GM12878 (cell line): ENCODE results near the gene CRB1. TPM values are rescaled to one million over a fixed set of nuclear protein-coding genes. Genes with fewer than 3 reads are reported as not detected.

ENCODE experiments used
- ATAC-seq: fragments of 200-7000 bp; cut with Tn5 transposase; 3 replicates; pipeline ENCODE4 v1.9.1; 2020; ENCODE audit warnings: mild to moderate bottlenecking, moderate library complexity
- BruUV-seq: library from RNA; stranded (reverse); fragments of 400-500 nt; replicated peaks from 2 replicates; lab custom pipeline; 2021; lab: Mats Ljungman, UMichigan
- CTCF ChIA-PET: fragments of 300-600 bp; sonication (Branson Sonifier 250); formaldehyde crosslinking; extraction: SDS; loops from one replicate; lab custom pipeline; 2021; ENCODE audit warnings: inconsistent platforms; lab: Yijun Ruan, JAX
- POLR2A ChIA-PET: fragments of 350-600 bp; formaldehyde crosslinking; extraction: SDS; loops from one replicate; lab custom pipeline; 2021; ENCODE audit warnings: inconsistent platforms; lab: Charles Lee
- RAD21 ChIA-PET: fragments of 300-600 bp; sonication (Branson Sonifier 250); formaldehyde crosslinking; loops from one replicate; lab custom pipeline; 2023; ENCODE audit warnings: antibody characterized with exemption; ENCODE audit not compliant: unreplicated experiment; lab: Charles Lee
- SMC1A ChIA-PET: fragments of 300-600 bp; sonication (Branson Sonifier 250); formaldehyde crosslinking; loops from one replicate; lab custom pipeline; 2023; ENCODE audit not compliant: unreplicated experiment, uncharacterized antibody; lab: Charles Lee
- DNase-seq: peaks from one replicate; pipeline ENCODE4 v3.0.0-alpha.2; 2011; ENCODE audit warnings: low read depth, low spot score
- FAIRE-seq: peaks from 3 replicates; lab custom pipeline; 2011; peaks lifted over from hg19 to GRCh38; lab: Jason Lieb, UNC
- H2AFZ ChIP-seq: 2 replicates; pipeline ENCODE4 v1.6.0; 2011; ENCODE audit warnings: low read depth, low read length, control low read depth; ENCODE audit not compliant: control insufficient read depth
- H3K27ac ChIP-seq: 2 replicates; pipeline ENCODE4 v1.5.1; 2011; ENCODE audit warnings: control low read depth; ENCODE audit not compliant: control insufficient read depth, insufficient read depth
- H3K27me3 ChIP-seq, 2 experiments: replicated peaks in 1 of 2; 2 replicates each; pipeline versions ENCODE4 v1.6.0 to v1.6.1; 2011; ENCODE audit warnings: low read length in 1 of 2; ENCODE audit not compliant: control insufficient read depth in 2 of 2, insufficient read depth in 2 of 2
- H3K36me3 ChIP-seq, 2 experiments: 2 replicates each; pipeline ENCODE4 v1.5.1; 2011; ENCODE audit warnings: low read length in 1 of 2; ENCODE audit not compliant: control insufficient read depth in 2 of 2, insufficient read depth in 2 of 2
- H3K4me1 ChIP-seq: 2 replicates; pipeline ENCODE4 v1.6.1; 2011; ENCODE audit warnings: mild to moderate bottlenecking, low read length, moderate library complexity, mixed read lengths; ENCODE audit not compliant: control insufficient read depth, insufficient read depth
- H3K4me2 ChIP-seq: 2 replicates; pipeline ENCODE4 v1.6.0; 2011; ENCODE audit warnings: control low read depth; ENCODE audit not compliant: control insufficient read depth, insufficient read depth
- H3K4me3 ChIP-seq: fragments of 200-600 bp; sonication (generic); 2 replicates; pipeline ENCODE4 v1.5.1; 2016
- H3K79me2 ChIP-seq: 2 replicates; pipeline ENCODE4 v1.6.0; 2011; ENCODE audit warnings: low read length; ENCODE audit not compliant: control insufficient read depth, insufficient read depth
- H3K9ac ChIP-seq: 2 replicates; pipeline ENCODE4 v1.8.0; 2011; ENCODE audit warnings: low read length, control low read depth, mixed read lengths; ENCODE audit not compliant: control insufficient read depth, insufficient read depth
- H3K9me3 ChIP-seq: replicated peaks from 3 replicates; pipeline ENCODE4 v1.5.1; 2011; ENCODE audit warnings: mild to moderate bottlenecking, low read length; ENCODE audit not compliant: control insufficient read depth, insufficient read depth
- H4K20me1 ChIP-seq: 2 replicates; pipeline ENCODE4 v1.6.0; 2011; ENCODE audit not compliant: control insufficient read depth, insufficient read depth
- ATF2 ChIP-seq: IDR thresholded peaks from 2 replicates; pipeline ENCODE4 v1.6.1; 2012; ENCODE audit warnings: low read length, inconsistent platforms
- BCLAF1 ChIP-seq: fragments of 450-650 bp; IDR thresholded peaks from 2 replicates; pipeline ENCODE4 v1.6.1; 2017; ENCODE audit warnings: antibody characterized with exemption, mild to moderate bottlenecking, moderate library complexity
- HSF1 ChIP-seq: fragments of 150-350 bp; IDR thresholded peaks from 2 replicates; pipeline ENCODE4 v1.6.1; 2014; ENCODE audit warnings: mild to moderate bottlenecking, low read depth, low read length
- STAT1 ChIP-seq: fragments of 450-650 bp; conservative IDR thresholded peaks from 2 replicates; pipeline ENCODE4 v1.6.1; 2014; ENCODE audit warnings: antibody characterized with exemption, mild to moderate bottlenecking
- WGBS: methylation state at CpG from one replicate; pipeline ENCODE4 v1.1.6; 2016; ENCODE audit warnings: low lambda C conversion rate; ENCODE audit not compliant: insufficient replicate concordance, insufficient coverage; ENCODE audit errors: missing lambda C conversion rate; 5-methylcytosine and 5-hydroxymethylcytosine counted together
- in situ Hi-C: fragments of 300-500 bp; cut with MboI; formaldehyde crosslinking; loops from 9 replicates; pipeline ENCODE4 v1.14.3; 2018; ENCODE audit warnings: mixed read lengths
- intact Hi-C: fragments of 100-400 bp; cut with micrococcal nuclease; formaldehyde crosslinking; loops from one replicate; pipeline ENCODE4 v1.14.2; 2022; ENCODE audit not compliant: unreplicated experiment
- polyA plus RNA-seq, 11 experiments: library from polyadenylated mRNA; depleted of rRNA in 4 of 11; unstranded in 6 of 11; stranded (reverse) in 5 of 11; fragments of >200 nt; fragmentation: Nextera tagmentation in 4 of 11; fragmentation: Illumina TruSeq in 1 of 11; extraction: Ambion mirVana in 4 of 11; extraction: Trizol in 1 of 11; gene quantifications; 1 replicate in 1 of 11; 2 replicates in 10 of 11; pipeline versions ENCODE4 v1.2.1 to v1.2.3, GENCODE V29; 2011 to 2016; ENCODE audit warnings: inconsistent platforms in 2 of 11, missing spikeins in 2 of 11, low read depth in 1 of 11
- total RNA-seq, 4 experiments: library from RNA; depleted of rRNA in 3 of 4; stranded (reverse); fragments of >200 nt in 3 of 4; fragmentation: Illumina TruSeq in 1 of 4; extraction: Trizol in 1 of 4; gene quantifications; 2 replicates each; pipeline versions ENCODE4 v1.2.1 to v1.2.3, GENCODE V29; 2013 to 2021

Gene CRB1
- total and polyA plus RNA-seq, 10 of the 15 experiments (the other 5 are each of a cell fraction or from before 2014, with no cell fraction given) = 0.06 to 0.10 (median 0.06) TPM; not detected in 7

- no peak for TF ChIP-seq HSF1
Measured at GRCh38 chr1:197302775-197303174, 34.7 kb downstream of the CRB1 start (continued).

GRCh38 chr1:197303463-197303862 is 35.4 kb downstream of the CRB1 start:
- no peak for ATAC-seq
- no peaks in the 10 kb centered on the region for H3K9me3 ChIP-seq
- no peaks in the 10 kb centered on the region for H3K36me3 ChIP-seq
- no peaks in the 10 kb centered on the region for H3K79me2 ChIP-seq
- RAD21 ChIA-PET = no interaction called here
- WGBS = 0% methylated on average over 1 of the region's 1 CpG
- H3K4me1 ChIP-seq = no peaks in the 10 kb centered on the region
- POLR2A ChIA-PET = interaction anchor here (0.6 kb wide), 1 partner anchor 233 kb away, joined by 5 read pairs; no protein-coding TSS in a partner anchor
- DNase-seq = no peak
- H3K27me3 ChIP-seq = no peaks in the 10 kb centered on the region
- H2AFZ ChIP-seq = no peak overlapping the region
- H3K4me2 ChIP-seq = no peak overlapping the region
- no peak for FAIRE-seq
- H3K9ac ChIP-seq = no peak overlapping the region
- H4K20me1 ChIP-seq = no peaks in the 10 kb centered on the region
- SMC1A ChIA-PET = no interaction called here
- intact Hi-C loops (no loop called here), in situ Hi-C loops (no loop called here)
- CTCF ChIA-PET = interaction anchor here (0.7 to 1.2 kb wide), 3 partner anchors 19 to 123 kb away, joined by 3 to 4 read pairs (median 3); no protein-coding TSS in a partner anchor
- H3K4me3 ChIP-seq = no peak overlapping the region
- no TSS peak for BruUV-seq
- no peak for TF ChIP-seq BCLAF1
- no peak for TF ChIP-seq STAT1
- TF ChIP-seq ATF2 = no peak
- no peak overlapping the region for H3K27ac ChIP-seq
